ENCODE results near the gene KRT3. TPM values are rescaled to one million over a fixed set of nuclear protein-coding genes. Genes with fewer than 3 reads are reported as not detected.

The KRT3 gene
- total and polyA plus RNA-seq, 10 donors = not detected

- Histone ChIP-seq H3K36me3 (no peaks in the 10 kb centered on the region), H3K4me3 (no peak overlapping the region), H3K27me3 (replicated peaks in 1 of 7) (peaks cover 0 to 5% (median 0%) of the 10 kb centered on the region in 7 donors), H3K27ac (no peak overlapping the region), H3K4me1 (no peaks in the 10 kb centered on the region), H3K9me3 (no peaks in the 10 kb centered on the region)
- TF ChIP-seq POLR2A (IDR thresholded peaks at IDR 0.05) (no peak), POLR2AphosphoS5 (IDR thresholded peaks at IDR 0.05) (no peak), CTCF (IDR thresholded peaks at IDR 0.05 in 8 of 11, conservative IDR thresholded peaks at IDR 0.05 in 3 of 11) (no peak)
- DNase-seq = peak; percentile 14
- 69 to 83% (median 72%) methylated on average over 1 of the region's 1 CpG for WGBS, 5 donors
- intact Hi-C loops (cut with DNase I; ENCODE audit: low total_unique reads) = no loop called here
Observed at GRCh38 chr12:52800259-52800917, 4.5 kb upstream of the KRT3 start.

- intact Hi-C loops (cut with DNase I; ENCODE audit: low total_unique reads) = no loop called here
Observed at GRCh38 chr12:52799505-52800211, 3.7 kb upstream of the KRT3 start.

GRCh38 chr12:52798671-52799504 is 3.0 kb upstream of the KRT3 start:
- intact Hi-C loops (cut with DNase I; ENCODE audit: low total_unique reads) = no loop called here
- no peaks in the 10 kb centered on the region for H3K9me3 ChIP-seq
- H3K27ac ChIP-seq = no peak overlapping the region
- H3K36me3 ChIP-seq = no peaks in the 10 kb centered on the region
- DNase-seq = peak; percentile 9
- no peaks in the 10 kb centered on the region for H3K4me1 ChIP-seq
- no peak overlapping the region for H3K4me3 ChIP-seq
- WGBS, 5 donors = 51 to 68% (median 54%) methylated on average over 7 of the region's 7 CpGs
- TF ChIP-seq POLR2A (IDR thresholded peaks at IDR 0.05) (no peak), POLR2AphosphoS5 (IDR thresholded peaks at IDR 0.05) (no peak), CTCF (IDR thresholded peaks at IDR 0.05 in 8 of 11, conservative IDR thresholded peaks at IDR 0.05 in 3 of 11) (no peak)
- H3K27me3 ChIP-seq (replicated peaks in 1 of 7) = peaks cover 0 to 6% (median 0%) of the 10 kb centered on the region in 7 donors

More at GRCh38 chr12:52799505-52800211, 3.7 kb upstream of the KRT3 start:
- H3K27me3 ChIP-seq (replicated peaks in 1 of 7) = peaks cover 0 to 6% (median 0%) of the 10 kb centered on the region in 7 donors
- no peaks in the 10 kb centered on the region for H3K36me3 ChIP-seq
- H3K4me3 ChIP-seq = no peak overlapping the region
- WGBS, 5 donors = 61 to 81% (median 79%) methylated on average over 4 to 5 of the region's 5 CpGs
- H3K4me1 ChIP-seq = no peaks in the 10 kb centered on the region
- no peaks in the 10 kb centered on the region for H3K9me3 ChIP-seq
- peak; percentile 29 for DNase-seq
- H3K27ac ChIP-seq = no peak overlapping the region
- no peak for TF ChIP-seq POLR2A (IDR thresholded peaks at IDR 0.05)
- TF ChIP-seq POLR2AphosphoS5 (IDR thresholded peaks at IDR 0.05) = no peak
- no peak for TF ChIP-seq CTCF (IDR thresholded peaks at IDR 0.05 in 8 of 11, conservative IDR thresholded peaks at IDR 0.05 in 3 of 11)

Measured in spleen (tissue), 11 donors.